Activated T-cell treated with anti-CD3 and anti-CD28 coated beads for 1 hour (primary cell): ENCODE results near the gene GLG1.

Experiments
- DNase-seq: peaks from one replicate; pipeline ENCODE4 v3.0.0-alpha.2; 2020; ENCODE audit warnings: low read depth

Gene GLG1

GRCh38 chr16:74472540-74472939 is 134.4 kb downstream of the GLG1 start:
- DNase-seq: no peak

GRCh38 chr16:74472010-74472409 is 134.9 kb downstream of the GLG1 start:
- no peak for DNase-seq

DNA sequence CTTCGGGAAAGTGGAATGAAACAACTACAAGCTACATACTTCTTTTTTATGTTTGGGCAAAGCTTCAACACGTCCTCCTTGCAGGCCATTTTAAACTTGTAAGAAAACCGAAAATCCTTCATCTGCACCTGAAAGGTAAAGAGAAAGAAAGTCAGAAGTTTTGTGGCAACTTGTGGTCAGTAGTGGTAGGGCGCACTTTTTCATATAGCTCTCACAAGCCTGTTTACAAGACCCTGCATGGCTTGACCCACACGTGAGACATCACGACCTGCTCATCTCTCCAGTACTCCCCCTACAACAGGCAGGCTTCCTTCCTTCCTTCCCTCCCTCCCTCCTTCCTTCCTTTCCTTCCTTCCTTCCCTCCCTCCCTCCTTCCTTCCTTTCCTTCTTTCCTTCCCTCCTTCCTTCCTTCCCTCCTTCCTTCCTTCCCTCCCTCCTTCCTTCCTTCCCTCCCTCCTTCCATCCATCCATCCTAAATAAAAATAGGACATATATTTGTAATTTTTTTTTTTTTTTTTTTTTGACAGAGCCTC is 136.9 kb downstream of the GLG1 start:
- no peak for DNase-seq

DNA sequence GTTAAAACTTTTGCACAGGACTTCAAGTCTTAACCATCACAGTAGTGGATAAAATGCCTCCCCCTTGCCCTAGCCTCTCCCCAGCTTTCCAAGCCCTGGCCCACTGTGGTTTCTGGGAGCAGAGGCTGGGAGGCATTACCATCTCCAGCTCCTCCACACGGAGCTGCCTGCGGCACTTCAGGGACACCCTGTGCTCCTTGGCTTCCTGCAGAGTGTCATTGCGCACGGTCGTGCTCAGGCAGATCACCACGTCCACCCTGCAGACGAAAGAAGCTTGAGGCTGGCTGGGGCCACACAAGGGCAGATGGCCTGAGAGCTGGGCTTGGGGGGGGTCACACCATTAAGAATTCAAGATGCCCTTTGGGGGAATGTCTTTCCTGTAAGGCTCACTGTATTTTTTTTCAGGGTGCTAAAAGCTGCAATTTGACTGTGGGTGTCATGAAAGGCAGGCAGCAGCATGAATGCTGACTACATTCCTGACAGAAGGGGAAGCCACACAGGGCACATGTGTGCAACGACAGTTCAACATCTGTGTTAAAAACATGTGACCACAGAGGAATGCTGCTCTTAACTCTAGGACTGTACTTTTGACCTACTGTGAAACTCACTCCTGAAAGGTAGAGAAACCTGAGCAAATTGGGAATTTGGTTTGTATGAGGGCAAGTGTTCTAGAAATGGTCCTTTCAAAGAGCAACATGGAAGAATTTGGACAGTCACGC is 137.9 kb downstream of the GLG1 start:
- no peak for DNase-seq

DNA sequence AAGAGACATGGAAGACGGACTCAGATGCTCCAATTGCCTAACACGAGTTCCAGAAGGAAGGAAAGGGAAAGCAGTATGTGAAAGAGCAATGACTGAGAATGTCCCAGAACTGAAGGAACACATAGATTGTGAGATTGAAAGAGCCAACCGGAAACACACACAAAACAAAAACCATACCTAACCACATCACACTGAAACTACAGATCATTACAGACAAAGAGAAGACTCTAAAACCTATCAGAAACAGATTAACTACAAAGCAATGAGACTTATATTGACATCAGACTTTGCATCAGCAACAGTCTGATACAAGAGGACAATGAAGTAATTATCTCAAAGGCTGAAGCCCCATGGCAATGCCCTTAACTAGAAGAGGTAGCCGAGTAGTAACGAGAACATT is 140.0 kb downstream of the GLG1 start:
- DNase-seq: no peak

- DNase-seq: no peak
Observed at GRCh38 chr16:74465851-74466685, 140.8 kb downstream of the GLG1 start.

DNA sequence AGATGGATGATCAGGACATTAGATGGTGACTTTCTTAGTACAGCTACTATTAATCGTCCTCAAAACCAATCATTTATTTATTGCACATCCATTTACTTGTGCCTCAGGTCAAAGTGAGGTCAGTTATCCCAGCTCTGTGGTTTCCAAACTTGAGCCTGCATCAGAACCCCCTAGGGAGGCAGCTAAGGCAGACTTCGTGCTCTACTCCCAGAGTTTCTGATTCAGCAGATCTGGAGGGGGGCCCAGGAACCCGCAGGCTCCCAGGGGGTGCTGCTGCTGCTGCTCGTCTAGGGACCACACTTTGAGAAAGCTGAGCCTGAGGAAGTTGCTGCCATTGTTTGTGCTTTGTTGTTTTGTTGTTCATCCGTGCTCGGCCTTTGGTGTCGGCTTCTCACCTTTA is 141.6 kb downstream of the GLG1 start:
- DNase-seq: no peak

- no peak for DNase-seq
Observed at GRCh38 chr16:74463888-74464287, 143.0 kb downstream of the GLG1 start.

GRCh38 chr16:74462361-74462760 is 144.6 kb downstream of the GLG1 start:
- DNase-seq: no peak

GRCh38 chr16:74461826-74462225 is 145.1 kb downstream of the GLG1 start:
- DNase-seq: no peak

GRCh38 chr16:74460542-74460941 is 146.4 kb downstream of the GLG1 start:
- DNase-seq: no peak

DNA sequence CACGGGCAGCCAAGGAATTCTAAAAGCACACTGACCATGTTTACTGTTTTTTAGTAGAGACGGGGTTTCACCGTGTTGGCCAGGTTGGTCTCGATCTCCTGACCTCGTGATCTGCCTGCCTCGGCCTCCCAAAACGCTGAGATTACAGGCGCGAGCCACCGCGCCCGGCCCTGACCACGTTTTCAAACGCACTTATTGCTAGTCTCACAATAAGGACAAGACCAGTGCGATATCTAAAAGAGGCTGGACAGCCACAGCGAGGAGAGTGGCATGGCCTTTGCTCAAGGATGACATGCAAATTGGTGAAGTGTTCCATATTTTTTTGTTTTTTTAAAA is 150.7 kb downstream of the GLG1 start:
- no peak for DNase-seq

DNA sequence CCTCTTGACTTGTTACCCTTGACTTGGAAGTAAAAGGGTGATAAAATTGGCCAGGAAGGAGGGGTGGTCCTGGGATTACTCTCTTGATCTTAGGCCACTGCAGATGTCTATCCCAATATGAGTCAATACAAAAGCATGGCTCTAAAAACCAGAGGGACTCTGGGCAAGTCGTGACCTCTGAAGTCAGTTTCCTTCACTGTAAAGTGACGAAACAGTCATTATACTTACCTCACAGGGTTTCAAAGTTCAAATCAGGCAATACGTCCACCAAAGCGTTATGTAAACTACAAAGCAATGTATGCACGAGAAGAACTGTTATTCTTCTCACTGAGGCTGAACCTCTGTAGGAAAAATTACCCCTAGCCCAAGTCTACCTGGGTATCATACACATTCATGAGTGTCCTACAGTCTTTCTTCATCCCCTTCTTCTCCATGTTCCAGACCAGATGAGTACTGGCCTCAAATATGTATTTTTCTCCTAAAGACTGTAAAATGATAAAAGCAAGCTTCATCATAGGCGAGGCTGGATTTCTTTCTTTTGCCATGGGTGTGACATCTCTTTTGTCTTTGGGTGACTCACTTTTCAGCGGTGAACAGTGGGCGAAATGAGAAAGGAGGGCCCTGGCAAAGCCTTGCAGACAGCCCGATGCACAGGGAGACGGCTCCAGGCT is 151.2 kb downstream of the GLG1 start:
- DNase-seq: no peak

GRCh38 chr16:74455213-74455612 is 151.7 kb downstream of the GLG1 start:
- DNase-seq: no peak

DNA sequence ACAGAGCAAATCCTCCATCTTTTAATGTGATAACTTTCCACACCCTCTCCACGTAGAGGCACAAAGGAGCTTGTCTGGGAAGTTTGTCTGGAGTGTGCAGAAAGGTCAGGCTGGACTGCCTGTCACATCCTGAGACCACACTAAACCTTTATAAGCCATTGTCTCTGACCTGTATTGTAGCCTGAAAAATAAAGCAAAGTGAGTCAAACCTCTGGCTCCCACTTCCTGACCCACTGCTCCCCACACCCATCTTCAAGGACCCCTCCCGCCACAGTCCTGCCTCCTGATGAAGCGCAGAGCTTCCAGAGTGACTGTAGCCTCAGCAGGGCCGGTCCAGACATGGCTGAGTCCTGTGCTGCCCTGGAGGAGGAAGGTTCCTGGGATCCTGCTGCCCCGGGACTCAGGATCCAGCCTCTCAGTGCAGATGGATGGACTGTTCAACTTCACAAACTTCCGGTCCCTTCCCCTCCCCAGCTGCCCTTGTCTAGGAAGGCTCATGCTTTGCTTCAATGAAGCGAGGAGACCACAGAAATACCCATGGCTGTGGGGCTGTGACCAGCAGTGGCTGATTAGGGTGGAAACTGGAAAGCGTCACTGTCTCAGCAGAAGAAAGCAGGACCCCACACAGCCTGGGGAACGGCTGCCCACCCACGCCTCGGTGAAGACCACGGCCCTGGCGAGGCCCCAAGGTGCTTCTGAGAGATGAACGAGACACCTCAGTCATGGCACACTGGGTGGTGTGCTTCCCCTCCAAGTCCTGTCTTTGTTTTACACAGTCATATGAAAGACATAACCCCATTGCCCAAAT is 154.8 kb downstream of the GLG1 start:
- DNase-seq: no peak

DNA sequence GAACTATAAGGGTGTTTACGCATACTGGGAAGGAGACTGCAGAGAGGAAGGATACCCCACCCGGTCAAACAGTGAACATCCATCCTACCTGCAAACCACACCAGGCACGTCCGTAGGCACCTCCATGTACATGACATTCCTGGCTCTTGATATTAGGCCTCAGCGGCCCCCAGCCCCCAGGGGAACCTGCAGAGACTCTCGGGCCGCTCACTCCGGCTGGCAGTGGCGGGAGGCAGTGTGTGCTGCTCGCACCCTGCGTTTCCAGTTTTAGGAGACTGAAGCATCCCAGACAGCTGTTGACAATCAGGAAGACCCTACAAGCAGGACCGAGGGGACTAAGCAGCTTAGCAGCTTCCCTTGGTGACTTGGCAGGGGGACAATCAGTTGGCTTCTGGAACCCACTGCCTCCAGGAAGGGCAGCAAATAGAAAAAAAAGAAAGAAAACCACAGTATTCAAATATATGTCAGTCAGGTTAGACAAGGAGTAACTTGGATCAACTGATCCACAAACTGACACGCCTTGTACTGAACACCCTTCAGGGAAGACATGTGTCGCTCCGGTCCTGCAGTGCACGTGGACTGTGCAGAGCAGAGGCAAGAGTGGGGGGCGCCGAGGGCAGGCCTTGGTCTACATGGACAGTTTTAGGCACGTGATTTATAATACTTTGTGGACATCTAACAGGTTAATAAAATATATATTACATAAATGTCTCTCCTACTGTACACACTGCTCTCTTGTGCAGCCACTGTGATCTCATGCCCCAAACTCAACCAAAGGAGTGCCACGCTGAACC is 155.8 kb downstream of the GLG1 start:
- DNase-seq: no peak

GRCh38 chr16:74450236-74450635 is 156.7 kb downstream of the GLG1 start:
- DNase-seq: no peak

GRCh38 chr16:74449470-74449869 is 157.4 kb downstream of the GLG1 start:
- DNase-seq: no peak

- DNase-seq: no peak
Observed at GRCh38 chr16:74448990-74449389, 157.9 kb downstream of the GLG1 start.

GRCh38 chr16:74447578-74447977 is 159.3 kb downstream of the GLG1 start:
- DNase-seq: no peak

GRCh38 chr16:74446866-74447265 is 160.0 kb downstream of the GLG1 start:
- DNase-seq: no peak
